Endodermal cell (in vitro differentiated cells): Measurements from ENCODE around the gene MED8. TPM values are rescaled to one million over a fixed set of nuclear protein-coding genes. Genes with fewer than 3 reads are reported as not detected.

Experiments used
- DNase-seq: peaks from one replicate; pipeline ENCODE4 v3.0.0-alpha.2; 2017
- H3K27ac ChIP-seq: 2 replicates; pipeline ENCODE4 v1.5.1; 2013; ENCODE audit warnings: mild to moderate bottlenecking, low read depth, low read length, moderate library complexity
- H3K27me3 ChIP-seq: 2 replicates; pipeline ENCODE4 v1.6.1; 2013; ENCODE audit warnings: mild to moderate bottlenecking, low read length, moderate library complexity; ENCODE audit not compliant: insufficient read depth, control insufficient read depth, poor library complexity, severe bottlenecking
- H3K36me3 ChIP-seq: 2 replicates; pipeline ENCODE4 v1.7.0; 2013; ENCODE audit warnings: mild to moderate bottlenecking, low read length, moderate library complexity; ENCODE audit not compliant: control insufficient read depth, insufficient read depth
- H3K4me1 ChIP-seq: one replicate; pipeline ENCODE4 v1.7.0; 2013; ENCODE audit warnings: low read length; ENCODE audit not compliant: control insufficient read depth, insufficient read depth
- H3K4me3 ChIP-seq: 2 replicates; pipeline ENCODE4 v1.5.1; 2013; ENCODE audit warnings: mild to moderate bottlenecking, low read length, moderate library complexity
- H3K9ac ChIP-seq: 2 replicates; pipeline ENCODE4 v1.6.1; 2013; ENCODE audit warnings: mild to moderate bottlenecking, low read length, moderate library complexity; ENCODE audit not compliant: poor library complexity, severe bottlenecking; ENCODE audit errors: extremely low read depth
- H3K9me3 ChIP-seq: 2 replicates; pipeline ENCODE4 v1.6.1; 2013; ENCODE audit warnings: mild to moderate bottlenecking, low read length, moderate library complexity; ENCODE audit not compliant: control insufficient read depth
- H3K27ac Mint-ChIP-seq: 2 replicates; pipeline ENCODE4 v1.8.0; 2020; ENCODE audit warnings: mixed read lengths
- H3K27me3 Mint-ChIP-seq: 2 replicates; pipeline ENCODE4 v1.8.0; 2021; ENCODE audit warnings: mild to moderate bottlenecking, mixed read lengths; ENCODE audit not compliant: insufficient read depth
- H3K36me3 Mint-ChIP-seq: 2 replicates; pipeline ENCODE4 v1.8.0; 2020; ENCODE audit warnings: low read depth, mixed read lengths
- H3K4me1 Mint-ChIP-seq: 2 replicates; pipeline ENCODE4 v1.8.0; 2020; ENCODE audit warnings: mixed read lengths
- H3K4me3 Mint-ChIP-seq: 2 replicates; pipeline ENCODE4 v1.8.0; 2020; ENCODE audit warnings: mild to moderate bottlenecking, moderate library complexity, mixed read lengths
- H3K9me3 Mint-ChIP-seq: 2 replicates; pipeline ENCODE4 v1.8.0; 2020; ENCODE audit warnings: mild to moderate bottlenecking, mixed read lengths
- WGBS, 2 experiments: methylation state at CpG; one replicate each; pipeline versions ENCODE4 v1.1.5 to v1.1.7; 2013; ENCODE audit warnings: missing lambda C conversion rate in 2 of 2, mixed read lengths in 1 of 2; ENCODE audit not compliant: insufficient coverage in 1 of 2, insufficient read length in 1 of 2; 5-methylcytosine and 5-hydroxymethylcytosine counted together
- total RNA-seq, 2 donors: library from RNA; stranded (reverse); fragmentation: NEBNext Ultra II Directional in 1 of 2; extraction: Animal tissue kit (Norgen Biotek cat#: 25700) in 1 of 2; gene quantifications; 2 replicates in 1 of 2; 3 replicates in 1 of 2; pipeline ENCODE4 v1.2.1, GENCODE V29; 2021
- TF ChIP-seq, protein P1 (sequence below): fragments of 200-600 bp; sonication (generic); conservative IDR thresholded peaks from 2 replicates; pipeline ENCODE4 v1.5.0; 2021; ENCODE audit warnings: antibody characterized with exemption, mild to moderate bottlenecking

Gene MED8
- total RNA-seq, 2 donors from 2014 or later: 16.1 to 18.8 TPM

DNA sequence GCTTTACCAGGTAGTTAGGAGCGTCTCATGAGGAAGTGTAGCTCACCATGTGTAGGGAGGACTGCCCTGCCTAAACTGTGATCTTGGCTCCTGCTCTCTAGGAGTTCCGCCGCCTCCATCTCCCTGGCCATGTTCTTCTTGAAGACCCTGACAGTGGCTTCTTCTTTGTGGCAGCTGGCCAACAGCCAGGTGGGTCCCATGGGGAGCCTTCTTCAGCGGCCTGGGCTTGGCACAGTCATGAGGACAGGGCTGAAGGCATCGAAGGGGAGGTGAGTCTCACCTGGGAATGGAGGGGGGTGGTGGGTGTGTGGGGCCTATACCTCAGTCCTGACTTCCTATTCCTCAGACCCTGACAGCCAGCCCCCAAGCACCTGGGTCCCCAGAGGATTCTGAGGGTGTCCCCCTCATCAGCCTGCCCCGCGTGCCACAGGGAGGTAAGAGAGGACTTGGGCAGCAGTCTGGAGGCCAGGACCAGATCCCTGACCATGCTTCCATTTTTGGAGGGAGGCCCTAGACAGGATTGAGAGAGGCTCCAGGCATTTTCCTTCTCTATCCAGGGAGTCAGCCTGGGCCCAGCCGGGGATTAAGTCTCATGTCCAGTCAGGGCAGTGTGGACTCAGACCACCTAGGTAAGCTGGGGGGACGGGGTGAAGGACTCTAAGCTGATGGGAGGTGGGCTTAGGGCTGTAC lies 42.7 kb upstream of the MED8 start:
- peaks cover 75% of the 10 kb centered on the region for H3K36me3 ChIP-seq
- 93 to 100% methylated on average over 3 to 9 of the region's 9 CpGs for WGBS, 2 experiments
- no peaks in the 10 kb centered on the region for H3K27me3 ChIP-seq
- DNase-seq: no peak
- no peak overlapping the region for H3K27ac Mint-ChIP-seq
- peaks cover 72% of the 10 kb centered on the region for H3K36me3 Mint-ChIP-seq
- TF ChIP-seq, protein P1, sequence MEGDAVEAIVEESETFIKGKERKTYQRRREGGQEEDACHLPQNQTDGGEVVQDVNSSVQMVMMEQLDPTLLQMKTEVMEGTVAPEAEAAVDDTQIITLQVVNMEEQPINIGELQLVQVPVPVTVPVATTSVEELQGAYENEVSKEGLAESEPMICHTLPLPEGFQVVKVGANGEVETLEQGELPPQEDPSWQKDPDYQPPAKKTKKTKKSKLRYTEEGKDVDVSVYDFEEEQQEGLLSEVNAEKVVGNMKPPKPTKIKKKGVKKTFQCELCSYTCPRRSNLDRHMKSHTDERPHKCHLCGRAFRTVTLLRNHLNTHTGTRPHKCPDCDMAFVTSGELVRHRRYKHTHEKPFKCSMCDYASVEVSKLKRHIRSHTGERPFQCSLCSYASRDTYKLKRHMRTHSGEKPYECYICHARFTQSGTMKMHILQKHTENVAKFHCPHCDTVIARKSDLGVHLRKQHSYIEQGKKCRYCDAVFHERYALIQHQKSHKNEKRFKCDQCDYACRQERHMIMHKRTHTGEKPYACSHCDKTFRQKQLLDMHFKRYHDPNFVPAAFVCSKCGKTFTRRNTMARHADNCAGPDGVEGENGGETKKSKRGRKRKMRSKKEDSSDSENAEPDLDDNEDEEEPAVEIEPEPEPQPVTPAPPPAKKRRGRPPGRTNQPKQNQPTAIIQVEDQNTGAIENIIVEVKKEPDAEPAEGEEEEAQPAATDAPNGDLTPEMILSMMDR: no peak
- no peaks in the 10 kb centered on the region for H3K4me1 Mint-ChIP-seq
- no peak overlapping the region for H3K27ac ChIP-seq
- no peaks in the 10 kb centered on the region for H3K27me3 Mint-ChIP-seq
- no peaks in the 10 kb centered on the region for H3K4me1 ChIP-seq
- no peak overlapping the region for H3K4me3 ChIP-seq
- no peak overlapping the region for H3K9ac ChIP-seq
- no peak overlapping the region for H3K4me3 Mint-ChIP-seq
- no peaks in the 10 kb centered on the region for H3K9me3 Mint-ChIP-seq
- H3K9me3 ChIP-seq: no peaks in the 10 kb centered on the region

DNA sequence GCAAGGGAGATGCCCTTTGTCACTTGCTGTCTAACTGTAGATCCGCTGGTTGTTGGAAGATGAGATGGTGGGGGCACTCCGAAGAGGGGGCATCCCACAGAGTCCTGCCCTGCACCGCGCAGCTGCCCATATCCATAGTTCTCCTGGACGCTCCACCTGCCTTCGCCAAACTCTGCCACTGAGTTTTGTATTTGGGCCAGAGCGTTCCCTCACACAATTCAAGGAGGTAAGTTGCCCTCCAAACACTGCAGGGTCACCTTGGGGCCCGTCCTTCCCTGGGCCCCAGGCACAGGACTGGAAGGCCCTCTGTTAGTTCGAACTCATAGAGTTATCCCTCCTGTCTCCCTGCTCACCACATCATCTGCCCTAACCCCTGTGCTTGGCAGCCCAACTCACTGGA lies 42.1 kb upstream of the MED8 start:
- Histone ChIP-seq H3K9me3 (no peaks in the 10 kb centered on the region), H3K4me1 (no peaks in the 10 kb centered on the region), H3K36me3 (peaks cover 78% of the 10 kb centered on the region), H3K27ac (no peak overlapping the region), H3K4me3 (no peak overlapping the region), H3K27me3 (no peaks in the 10 kb centered on the region), H3K9ac (no peak overlapping the region)
- Mint-ChIP-seq H3K4me1 (no peaks in the 10 kb centered on the region), H3K27ac (no peak overlapping the region), H3K9me3 (no peaks in the 10 kb centered on the region), H3K27me3 (no peaks in the 10 kb centered on the region), H3K4me3 (no peak overlapping the region), H3K36me3 (peaks cover 75% of the 10 kb centered on the region)
- TF ChIP-seq, protein P1: no peak
- no peak for DNase-seq
- 94 to 98% methylated on average over 8 to 9 of the region's 9 CpGs for WGBS, 2 experiments

DNA sequence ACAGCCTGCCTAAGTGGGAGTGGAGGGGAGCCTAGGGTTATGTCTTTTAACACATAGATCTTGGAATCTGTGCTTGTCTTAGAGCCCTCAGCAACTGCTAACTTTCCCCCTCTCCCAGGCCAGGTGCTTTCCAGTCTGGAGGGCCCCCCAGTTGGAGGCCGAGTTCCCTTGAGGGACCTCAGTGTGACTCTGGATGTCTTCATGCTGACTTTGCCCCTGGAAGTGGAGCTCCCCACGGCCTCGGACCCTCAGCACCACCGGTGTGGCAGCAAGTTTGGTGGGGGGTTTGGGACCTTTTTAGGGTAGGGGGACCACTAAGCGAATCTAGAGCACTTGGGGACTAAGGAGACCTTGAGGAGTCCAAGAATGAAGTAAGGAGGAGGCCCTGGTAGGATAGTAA lies 41.2 kb upstream of the MED8 start:
- DNase-seq: no peak
- no peaks in the 10 kb centered on the region for H3K9me3 ChIP-seq
- no peak overlapping the region for H3K27ac ChIP-seq
- TF ChIP-seq, protein P1: no peak
- no peak overlapping the region for H3K9ac ChIP-seq
- H3K27me3 ChIP-seq: no peaks in the 10 kb centered on the region
- peaks cover 74% of the 10 kb centered on the region for H3K36me3 ChIP-seq
- H3K4me1 ChIP-seq: no peaks in the 10 kb centered on the region
- H3K4me3 ChIP-seq: no peak overlapping the region
- H3K4me1 Mint-ChIP-seq: no peaks in the 10 kb centered on the region
- peaks cover 74% of the 10 kb centered on the region for H3K36me3 Mint-ChIP-seq
- no peak overlapping the region for H3K4me3 Mint-ChIP-seq
- H3K27me3 Mint-ChIP-seq: no peaks in the 10 kb centered on the region
- WGBS, 2 experiments: 88 to 97% methylated on average over 1 to 5 of the region's 5 CpGs
- H3K27ac Mint-ChIP-seq: no peak overlapping the region
- no peaks in the 10 kb centered on the region for H3K9me3 Mint-ChIP-seq
